Measurements from ENCODE around the gene BLID.

The BLID gene

DNA sequence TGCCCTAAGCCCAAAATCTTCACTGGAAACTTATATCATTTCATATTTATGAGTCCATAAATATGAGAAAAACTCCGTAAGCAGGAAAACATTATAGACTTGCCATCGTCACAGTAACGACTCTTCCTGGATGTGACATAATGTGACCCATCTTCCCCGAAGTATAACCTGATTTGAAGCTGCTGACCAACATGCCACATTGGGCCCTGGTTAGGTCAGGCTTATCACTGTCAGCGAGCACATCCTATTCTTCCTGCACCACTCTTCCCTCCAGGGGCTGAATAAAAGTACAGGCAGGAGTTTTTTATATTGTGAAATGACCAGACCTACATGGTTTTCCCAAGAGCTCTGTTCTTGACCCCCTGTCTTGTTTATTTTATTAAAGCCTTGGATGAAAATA is 12.1 kb upstream of the BLID start:
- no peak overlapping the region for H2AK5ac ChIP-seq (ENCODE audit: low read length)
- H3K9me3 ChIP-seq (ENCODE audit: insufficient read depth, low read depth, low read length) = no peaks in the 10 kb centered on the region
- no peak overlapping the region for H3K4me2 ChIP-seq (ENCODE audit: low read length)
- H4K91ac ChIP-seq (ENCODE audit: low read depth, low read length) = no peak overlapping the region
- H3K79me2 ChIP-seq (ENCODE audit: control insufficient read depth, insufficient read depth, low read length, poor library complexity) = no peaks in the 10 kb centered on the region
- no peaks in the 10 kb centered on the region for H3K36me3 ChIP-seq (ENCODE audit: control insufficient read depth in 1 of 2, insufficient read depth in 2 of 2, low read length in 2 of 2)
- H4K8ac ChIP-seq (ENCODE audit: low read depth, low read length) = no peak overlapping the region
- whole genome bisulfite sequencing (ENCODE audit: extremely low coverage, insufficient coverage, insufficient read length) = no CpG with 5 or more reads among the region's 5 CpGs
- no peak overlapping the region for H2BK120ac ChIP-seq (ENCODE audit: insufficient read depth, low read length, poor library complexity)
- no peak overlapping the region for H2BK12ac ChIP-seq (ENCODE audit: low read length)
- no peak overlapping the region for H2BK5ac ChIP-seq (ENCODE audit: low read depth, low read length, poor library complexity)
- no peak overlapping the region for H3K4ac ChIP-seq (ENCODE audit: low read depth, low read length)
- H3K79me1 ChIP-seq (ENCODE audit: low read length) = no peaks in the 10 kb centered on the region
- H3K23ac ChIP-seq (ENCODE audit: low read length) = no peak overlapping the region
- no peaks in the 10 kb centered on the region for H3K27me3 ChIP-seq (ENCODE audit: insufficient read depth, low read length)
- H3K18ac ChIP-seq (ENCODE audit: low read length) = no peak overlapping the region
- no peaks in the 10 kb centered on the region for H3K4me1 ChIP-seq (ENCODE audit: control insufficient read depth in 1 of 2, insufficient read depth in 2 of 2, low read length in 2 of 2)
- no peak overlapping the region for H3K27ac ChIP-seq (ENCODE audit: low read depth, low read length)
- no peak overlapping the region for H3K4me3 ChIP-seq (ENCODE audit: low read depth, low read length)
- H4K12ac ChIP-seq (ENCODE audit: low read depth, low read length) = no peak overlapping the region
- no peak overlapping the region for H2AFZ ChIP-seq (ENCODE audit: insufficient read depth, low read length, poor library complexity)
- H3K9ac ChIP-seq (ENCODE audit: low read length) = no peak overlapping the region
- H3K14ac ChIP-seq (ENCODE audit: low read length) = no peak overlapping the region
- DNase-seq = no peak

DNA sequence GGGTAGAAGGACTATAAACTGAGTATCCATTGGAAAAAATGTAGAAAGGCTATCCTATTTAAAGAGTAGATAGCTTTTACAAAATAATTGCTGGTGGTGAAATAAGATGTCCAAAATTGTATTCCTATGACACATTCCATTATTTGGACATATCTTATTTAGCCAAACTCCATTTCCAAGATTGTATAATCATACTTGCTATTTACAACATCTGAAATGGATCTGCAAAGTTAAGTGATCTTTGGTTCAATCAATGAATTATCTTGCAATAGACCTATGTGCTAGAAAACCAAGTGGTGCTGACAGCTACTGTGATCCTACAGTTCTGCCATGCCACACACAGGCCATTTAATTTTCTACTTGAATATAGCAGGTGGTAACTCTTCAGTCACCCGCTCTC is 11.0 kb upstream of the BLID start:
- no peak overlapping the region for H3K4me3 ChIP-seq (ENCODE audit: low read depth, low read length)
- no peak overlapping the region for H2BK12ac ChIP-seq (ENCODE audit: low read length)
- no peak overlapping the region for H2AK5ac ChIP-seq (ENCODE audit: low read length)
- no peak overlapping the region for H3K23ac ChIP-seq (ENCODE audit: low read length)
- H3K79me2 ChIP-seq (ENCODE audit: control insufficient read depth, insufficient read depth, low read length, poor library complexity) = no peaks in the 10 kb centered on the region
- no peak overlapping the region for H2BK120ac ChIP-seq (ENCODE audit: insufficient read depth, low read length, poor library complexity)
- no peak overlapping the region for H4K12ac ChIP-seq (ENCODE audit: low read depth, low read length)
- H3K36me3 ChIP-seq (ENCODE audit: control insufficient read depth in 1 of 2, insufficient read depth in 2 of 2, low read length in 2 of 2) = no peaks in the 10 kb centered on the region
- no peaks in the 10 kb centered on the region for H3K79me1 ChIP-seq (ENCODE audit: low read length)
- H3K9ac ChIP-seq (ENCODE audit: low read length) = no peak overlapping the region
- no peak overlapping the region for H2AFZ ChIP-seq (ENCODE audit: insufficient read depth, low read length, poor library complexity)
- no peak overlapping the region for H3K18ac ChIP-seq (ENCODE audit: low read length)
- no CpG with 5 or more reads among the region's 1 CpG for WGBS (ENCODE audit: extremely low coverage, insufficient coverage, insufficient read length)
- DNase-seq = no peak
- H4K91ac ChIP-seq (ENCODE audit: low read depth, low read length) = no peak overlapping the region
- no peak overlapping the region for H4K8ac ChIP-seq (ENCODE audit: low read depth, low read length)
- no peaks in the 10 kb centered on the region for H3K4me1 ChIP-seq (ENCODE audit: control insufficient read depth in 1 of 2, insufficient read depth in 2 of 2, low read length in 2 of 2)
- H2BK5ac ChIP-seq (ENCODE audit: low read depth, low read length, poor library complexity) = no peak overlapping the region
- H3K9me3 ChIP-seq (ENCODE audit: insufficient read depth, low read depth, low read length) = no peaks in the 10 kb centered on the region
- no peak overlapping the region for H3K4ac ChIP-seq (ENCODE audit: low read depth, low read length)
- no peaks in the 10 kb centered on the region for H3K27me3 ChIP-seq (ENCODE audit: insufficient read depth, low read length)
- no peak overlapping the region for H3K14ac ChIP-seq (ENCODE audit: low read length)
- H3K27ac ChIP-seq (ENCODE audit: low read depth, low read length) = no peak overlapping the region
- no peak overlapping the region for H3K4me2 ChIP-seq (ENCODE audit: low read length)

DNA sequence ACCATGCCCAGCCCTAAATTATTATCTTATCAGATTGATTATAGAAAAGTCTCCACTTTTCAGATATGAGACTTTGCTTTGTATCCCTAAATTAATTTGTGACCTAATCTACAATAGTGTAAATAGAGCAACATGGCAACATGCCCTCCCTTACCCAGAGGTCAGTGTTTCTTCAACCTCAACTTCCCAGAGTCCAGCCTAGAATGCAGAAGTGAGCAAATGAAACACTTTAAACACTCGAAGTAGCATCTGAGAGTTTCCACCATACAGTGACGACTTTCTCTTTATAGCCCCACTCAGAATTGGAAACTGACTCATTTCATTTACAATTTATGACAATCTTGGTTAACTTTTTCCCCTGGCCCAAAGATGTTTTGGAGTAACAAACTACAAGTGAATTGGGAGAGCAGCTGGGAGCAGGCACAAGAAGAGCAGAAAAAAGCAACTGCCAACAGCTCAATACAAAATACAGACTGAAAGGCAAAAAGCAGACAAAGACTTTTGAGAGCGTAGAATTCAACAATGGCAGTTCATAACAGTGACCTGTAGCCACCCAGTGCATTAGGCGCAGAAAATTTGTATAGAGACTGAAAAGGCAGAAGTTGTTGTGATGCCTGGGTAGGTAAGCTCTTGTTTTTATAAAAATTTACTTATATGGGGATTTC is 10.1 kb upstream of the BLID start:
- H2BK12ac ChIP-seq (ENCODE audit: low read length) = no peak overlapping the region
- no peaks in the 10 kb centered on the region for H3K9me3 ChIP-seq (ENCODE audit: insufficient read depth, low read depth, low read length)
- no peak overlapping the region for H3K27ac ChIP-seq (ENCODE audit: low read depth, low read length)
- H3K4me3 ChIP-seq (ENCODE audit: low read depth, low read length) = no peak overlapping the region
- H4K8ac ChIP-seq (ENCODE audit: low read depth, low read length) = no peak overlapping the region
- no peak overlapping the region for H3K4me2 ChIP-seq (ENCODE audit: low read length)
- no peak for DNase-seq
- H3K4me1 ChIP-seq (ENCODE audit: control insufficient read depth in 1 of 2, insufficient read depth in 2 of 2, low read length in 2 of 2) = no peaks in the 10 kb centered on the region
- no peak overlapping the region for H3K18ac ChIP-seq (ENCODE audit: low read length)
- no peak overlapping the region for H4K12ac ChIP-seq (ENCODE audit: low read depth, low read length)
- no peak overlapping the region for H3K4ac ChIP-seq (ENCODE audit: low read depth, low read length)
- H2AFZ ChIP-seq (ENCODE audit: insufficient read depth, low read length, poor library complexity) = no peak overlapping the region
- H2BK120ac ChIP-seq (ENCODE audit: insufficient read depth, low read length, poor library complexity) = no peak overlapping the region
- no peak overlapping the region for H4K91ac ChIP-seq (ENCODE audit: low read depth, low read length)
- no peak overlapping the region for H3K9ac ChIP-seq (ENCODE audit: low read length)
- H3K36me3 ChIP-seq (ENCODE audit: control insufficient read depth in 1 of 2, insufficient read depth in 2 of 2, low read length in 2 of 2) = no peaks in the 10 kb centered on the region
- H3K79me2 ChIP-seq (ENCODE audit: control insufficient read depth, insufficient read depth, low read length, poor library complexity) = no peaks in the 10 kb centered on the region
- H3K27me3 ChIP-seq (ENCODE audit: insufficient read depth, low read length) = no peaks in the 10 kb centered on the region
- H3K23ac ChIP-seq (ENCODE audit: low read length) = no peak overlapping the region
- H3K79me1 ChIP-seq (ENCODE audit: low read length) = no peaks in the 10 kb centered on the region
- H2AK5ac ChIP-seq (ENCODE audit: low read length) = no peak overlapping the region
- H2BK5ac ChIP-seq (ENCODE audit: low read depth, low read length, poor library complexity) = no peak overlapping the region
- WGBS (ENCODE audit: extremely low coverage, insufficient coverage, insufficient read length) = no CpG with 5 or more reads among the region's 4 CpGs
- no peak overlapping the region for H3K14ac ChIP-seq (ENCODE audit: low read length)

DNA sequence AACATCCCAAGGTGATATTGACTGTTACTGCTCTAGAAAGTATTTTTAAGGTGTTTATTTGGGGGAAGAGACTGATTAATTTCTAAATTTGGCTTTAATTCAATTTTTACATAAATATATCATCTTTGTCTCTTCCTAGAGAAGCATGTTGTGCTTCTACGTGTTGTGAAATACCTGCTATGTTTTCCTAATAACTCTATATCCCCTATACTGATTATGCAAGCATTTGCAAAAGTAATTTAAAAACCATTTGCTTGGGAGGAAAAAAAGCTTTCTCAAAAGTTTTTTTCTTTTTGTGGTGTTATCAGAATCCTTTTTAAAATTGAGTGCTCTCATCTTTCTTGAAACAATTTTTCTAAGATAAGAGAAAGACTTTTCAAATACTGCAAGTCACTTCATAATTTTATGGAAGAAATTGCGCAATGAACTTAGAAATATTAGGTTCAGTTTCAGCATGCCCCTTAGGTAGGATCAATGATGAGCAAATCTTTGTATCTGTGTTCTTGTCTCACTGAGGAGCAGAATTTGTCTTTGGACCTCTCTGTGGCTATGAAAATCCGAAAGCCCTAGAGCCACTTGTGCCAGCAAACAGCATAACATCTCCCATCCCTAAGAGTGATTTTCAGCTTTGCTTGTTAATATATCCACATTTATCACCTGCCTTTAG is 7.4 kb upstream of the BLID start:
- H3K79me2 ChIP-seq (ENCODE audit: control insufficient read depth, insufficient read depth, low read length, poor library complexity) = no peaks in the 10 kb centered on the region
- no peak overlapping the region for H3K14ac ChIP-seq (ENCODE audit: low read length)
- no peak overlapping the region for H3K4ac ChIP-seq (ENCODE audit: low read depth, low read length)
- DNase-seq = no peak
- no CpG with 5 or more reads among the region's 3 CpGs for WGBS (ENCODE audit: extremely low coverage, insufficient coverage, insufficient read length)
- H3K4me2 ChIP-seq (ENCODE audit: low read length) = no peak overlapping the region
- no peak overlapping the region for H3K23ac ChIP-seq (ENCODE audit: low read length)
- H3K4me3 ChIP-seq (ENCODE audit: low read depth, low read length) = no peak overlapping the region
- H4K91ac ChIP-seq (ENCODE audit: low read depth, low read length) = no peak overlapping the region
- H3K79me1 ChIP-seq (ENCODE audit: low read length) = no peaks in the 10 kb centered on the region
- H3K4me1 ChIP-seq (ENCODE audit: control insufficient read depth in 1 of 2, insufficient read depth in 2 of 2, low read length in 2 of 2) = no peaks in the 10 kb centered on the region
- H2BK12ac ChIP-seq (ENCODE audit: low read length) = no peak overlapping the region
- no peaks in the 10 kb centered on the region for H3K9me3 ChIP-seq (ENCODE audit: insufficient read depth, low read depth, low read length)
- no peak overlapping the region for H4K12ac ChIP-seq (ENCODE audit: low read depth, low read length)
- H3K36me3 ChIP-seq (ENCODE audit: control insufficient read depth in 1 of 2, insufficient read depth in 2 of 2, low read length in 2 of 2) = no peaks in the 10 kb centered on the region
- H3K27me3 ChIP-seq (ENCODE audit: insufficient read depth, low read length) = no peaks in the 10 kb centered on the region
- H2AFZ ChIP-seq (ENCODE audit: insufficient read depth, low read length, poor library complexity) = no peak overlapping the region
- H3K9ac ChIP-seq (ENCODE audit: low read length) = no peak overlapping the region
- H3K18ac ChIP-seq (ENCODE audit: low read length) = no peak overlapping the region
- no peak overlapping the region for H2AK5ac ChIP-seq (ENCODE audit: low read length)
- no peak overlapping the region for H4K8ac ChIP-seq (ENCODE audit: low read depth, low read length)
- H2BK5ac ChIP-seq (ENCODE audit: low read depth, low read length, poor library complexity) = no peak overlapping the region
- H3K27ac ChIP-seq (ENCODE audit: low read depth, low read length) = no peak overlapping the region
- H2BK120ac ChIP-seq (ENCODE audit: insufficient read depth, low read length, poor library complexity) = no peak overlapping the region

All from trophoblast cell (in vitro differentiated cells and primary cell).